WTC11 (cell line): ENCODE measurements around the gene PCDHGC4.

Experiments
- FOXJ3 ChIP-seq: sonication (generic); formaldehyde crosslinking; IDR thresholded peaks from 2 replicates; pipeline ENCODE4 v1.9.0; 2021; ENCODE audit warnings: missing genetic modification reagents, mild to moderate bottlenecking, borderline replicate concordance
- FOXP1 ChIP-seq: sonication (generic); formaldehyde crosslinking; IDR thresholded peaks from 2 replicates; pipeline ENCODE4 v1.8.0; 2022; ENCODE audit warnings: missing genetic modification reagents, mild to moderate bottlenecking, moderate library complexity, borderline replicate concordance
- KAT7 ChIP-seq: sonication (generic); formaldehyde crosslinking; IDR thresholded peaks from 2 replicates; pipeline ENCODE4 v1.8.1; 2023; ENCODE audit warnings: missing genetic modification reagents, mild to moderate bottlenecking, borderline replicate concordance
- MXD4 ChIP-seq: fragments of 250-450 bp; sonication (Bioruptor Pico); IDR thresholded peaks from 2 replicates; pipeline ENCODE4 v1.8.0; 2021; ENCODE audit warnings: mild to moderate bottlenecking, moderate library complexity, borderline replicate concordance
- NFE2L1 ChIP-seq: sonication (generic); formaldehyde crosslinking; IDR thresholded peaks from 2 replicates; pipeline ENCODE4 v1.8.1; 2023; ENCODE audit warnings: missing genetic modification reagents
- NFYB ChIP-seq: sonication (generic); formaldehyde crosslinking; conservative IDR thresholded peaks from 2 replicates; pipeline ENCODE4 v1.8.0; 2022; ENCODE audit warnings: low read depth, missing genetic modification reagents
- ZNF219 ChIP-seq: sonication (generic); formaldehyde crosslinking; IDR thresholded peaks from 2 replicates; pipeline ENCODE4 v1.8.0; 2023; ENCODE audit warnings: missing genetic modification reagents, mild to moderate bottlenecking, borderline replicate concordance
- TF ChIP-seq, protein P1 (sequence below): fragments of 200-600 bp; IDR thresholded peaks from 2 replicates; pipeline ENCODE4 v1.8.0; 2022; ENCODE audit warnings: antibody characterized with exemption
- TF ChIP-seq, protein P2 (sequence below): sonication (generic); formaldehyde crosslinking; IDR thresholded peaks from 2 replicates; pipeline ENCODE4 v1.8.0; 2022; ENCODE audit warnings: mild to moderate bottlenecking, missing genetic modification reagents
- TF ChIP-seq, protein P3 (sequence below): sonication (generic); formaldehyde crosslinking; IDR thresholded peaks from 2 replicates; pipeline ENCODE4 v1.8.0; 2022; ENCODE audit warnings: mild to moderate bottlenecking, missing genetic modification reagents
- TF ChIP-seq, protein P4 (sequence below): sonication (generic); formaldehyde crosslinking; IDR thresholded peaks from 2 replicates; pipeline ENCODE4 v1.8.0; 2022; ENCODE audit warnings: mild to moderate bottlenecking, missing genetic modification reagents

DNA sequence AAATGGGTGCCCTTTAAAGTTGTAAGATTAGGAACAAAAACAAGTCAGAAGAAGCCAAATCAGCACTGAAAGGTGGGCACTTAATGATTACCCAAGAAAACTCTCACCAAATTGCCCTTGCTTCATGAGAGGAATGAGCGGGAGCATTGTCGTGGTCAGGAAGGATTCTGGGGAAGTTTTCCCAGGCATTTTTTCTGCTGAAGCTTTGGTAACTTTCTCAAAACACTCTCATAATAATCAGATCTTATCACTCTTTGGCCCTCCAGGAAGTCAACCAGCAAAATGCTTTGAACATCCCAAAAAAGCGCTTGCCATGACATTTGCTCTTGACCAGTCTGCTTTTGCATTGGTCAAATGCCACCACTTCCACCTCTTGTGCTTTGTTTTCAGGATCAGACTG, 19.5 kb upstream of the PCDHGC4 start:
- TF ChIP-seq, protein P1, sequence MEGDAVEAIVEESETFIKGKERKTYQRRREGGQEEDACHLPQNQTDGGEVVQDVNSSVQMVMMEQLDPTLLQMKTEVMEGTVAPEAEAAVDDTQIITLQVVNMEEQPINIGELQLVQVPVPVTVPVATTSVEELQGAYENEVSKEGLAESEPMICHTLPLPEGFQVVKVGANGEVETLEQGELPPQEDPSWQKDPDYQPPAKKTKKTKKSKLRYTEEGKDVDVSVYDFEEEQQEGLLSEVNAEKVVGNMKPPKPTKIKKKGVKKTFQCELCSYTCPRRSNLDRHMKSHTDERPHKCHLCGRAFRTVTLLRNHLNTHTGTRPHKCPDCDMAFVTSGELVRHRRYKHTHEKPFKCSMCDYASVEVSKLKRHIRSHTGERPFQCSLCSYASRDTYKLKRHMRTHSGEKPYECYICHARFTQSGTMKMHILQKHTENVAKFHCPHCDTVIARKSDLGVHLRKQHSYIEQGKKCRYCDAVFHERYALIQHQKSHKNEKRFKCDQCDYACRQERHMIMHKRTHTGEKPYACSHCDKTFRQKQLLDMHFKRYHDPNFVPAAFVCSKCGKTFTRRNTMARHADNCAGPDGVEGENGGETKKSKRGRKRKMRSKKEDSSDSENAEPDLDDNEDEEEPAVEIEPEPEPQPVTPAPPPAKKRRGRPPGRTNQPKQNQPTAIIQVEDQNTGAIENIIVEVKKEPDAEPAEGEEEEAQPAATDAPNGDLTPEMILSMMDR = no peak
- TF ChIP-seq, protein P2, sequence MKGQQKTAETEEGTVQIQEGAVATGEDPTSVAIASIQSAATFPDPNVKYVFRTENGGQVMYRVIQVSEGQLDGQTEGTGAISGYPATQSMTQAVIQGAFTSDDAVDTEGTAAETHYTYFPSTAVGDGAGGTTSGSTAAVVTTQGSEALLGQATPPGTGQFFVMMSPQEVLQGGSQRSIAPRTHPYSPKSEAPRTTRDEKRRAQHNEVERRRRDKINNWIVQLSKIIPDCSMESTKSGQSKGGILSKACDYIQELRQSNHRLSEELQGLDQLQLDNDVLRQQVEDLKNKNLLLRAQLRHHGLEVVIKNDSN (CRISPR knock-in tag) = no peak
- TF ChIP-seq, protein P3, sequence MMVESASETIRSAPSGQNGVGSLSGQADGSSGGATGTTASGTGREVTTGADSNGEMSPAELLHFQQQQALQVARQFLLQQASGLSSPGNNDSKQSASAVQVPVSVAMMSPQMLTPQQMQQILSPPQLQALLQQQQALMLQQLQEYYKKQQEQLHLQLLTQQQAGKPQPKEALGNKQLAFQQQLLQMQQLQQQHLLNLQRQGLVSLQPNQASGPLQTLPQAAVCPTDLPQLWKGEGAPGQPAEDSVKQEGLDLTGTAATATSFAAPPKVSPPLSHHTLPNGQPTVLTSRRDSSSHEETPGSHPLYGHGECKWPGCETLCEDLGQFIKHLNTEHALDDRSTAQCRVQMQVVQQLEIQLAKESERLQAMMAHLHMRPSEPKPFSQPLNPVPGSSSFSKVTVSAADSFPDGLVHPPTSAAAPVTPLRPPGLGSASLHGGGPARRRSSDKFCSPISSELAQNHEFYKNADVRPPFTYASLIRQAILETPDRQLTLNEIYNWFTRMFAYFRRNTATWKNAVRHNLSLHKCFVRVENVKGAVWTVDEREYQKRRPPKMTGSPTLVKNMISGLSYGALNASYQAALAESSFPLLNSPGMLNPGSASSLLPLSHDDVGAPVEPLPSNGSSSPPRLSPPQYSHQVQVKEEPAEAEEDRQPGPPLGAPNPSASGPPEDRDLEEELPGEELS (CRISPR knock-in tag) = no peak
- TF ChIP-seq, protein P4, sequence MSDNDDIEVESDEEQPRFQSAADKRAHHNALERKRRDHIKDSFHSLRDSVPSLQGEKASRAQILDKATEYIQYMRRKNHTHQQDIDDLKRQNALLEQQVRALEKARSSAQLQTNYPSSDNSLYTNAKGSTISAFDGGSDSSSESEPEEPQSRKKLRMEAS (CRISPR knock-in tag) = no peak
- no peak for TF ChIP-seq ZNF219
- TF ChIP-seq KAT7 (CRISPR knock-in tag) = no peak
- no peak for TF ChIP-seq NFYB (CRISPR knock-in tag)
- no peak for TF ChIP-seq MXD4 (CRISPR knock-in tag)
- no peak for TF ChIP-seq NFE2L1 (CRISPR knock-in tag)
- no peak for TF ChIP-seq FOXJ3 (CRISPR knock-in tag)
- no peak for TF ChIP-seq FOXP1 (CRISPR knock-in tag)
